Prostate gland (tissue), 2 donors: Measurements from ENCODE around the gene PPP4R1.

Experiments used
- CTCF ChIP-seq, 4 experiments: fragments of 200-600 bp in 2 of 4; fragments of 450-650 bp in 2 of 4; sonication (generic) in 2 of 4; IDR thresholded peaks; 1 replicate in 3 of 4; 2 replicates in 1 of 4; pipeline ENCODE4 v1.5.1; 2016 to 2019; ENCODE audit warnings: antibody characterized with exemption in 4 of 4, mild to moderate bottlenecking in 2 of 4, moderate library complexity in 2 of 4
- POLR2A ChIP-seq: fragments of 450-650 bp; IDR thresholded peaks from one replicate; pipeline ENCODE4 v1.6.1; 2016; ENCODE audit warnings: antibody characterized with exemption, mild to moderate bottlenecking

DNA sequence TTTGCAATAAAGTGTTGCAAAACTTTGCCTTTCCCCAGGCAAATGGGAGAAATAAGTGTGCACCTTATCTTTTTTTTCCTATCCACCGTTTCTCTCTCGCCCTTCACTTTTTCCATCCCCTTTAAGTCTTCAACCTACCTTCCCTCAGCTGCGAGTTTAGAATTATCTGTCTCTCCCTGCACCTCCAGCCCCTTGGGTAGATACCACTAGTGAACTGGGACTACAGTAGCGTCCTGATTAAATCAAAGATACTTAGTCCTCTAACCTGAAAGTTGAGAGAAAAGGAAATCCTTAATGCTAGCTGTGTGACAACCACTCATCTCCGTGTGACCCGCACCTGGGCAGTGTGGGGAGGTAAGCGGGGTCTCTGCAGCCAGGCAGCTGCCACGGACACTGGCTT, 16.1 kb upstream of the PPP4R1 start:
- TF ChIP-seq POLR2A (no peak), CTCF (IDR thresholded peaks at IDR 0.05) (no peak)
